AG09309 (cell line): ENCODE data around the gene GLI3.

Experiments
- DNase-seq: peaks from one replicate; pipeline ENCODE4 v3.0.0-alpha.2; 2010; ENCODE audit warnings: low read depth
- H3K4me3 ChIP-seq: 2 replicates; pipeline ENCODE4 v1.5.1; 2011; ENCODE audit warnings: mild to moderate bottlenecking, low read depth, low read length, moderate library complexity; ENCODE audit not compliant: control insufficient read depth
- TF ChIP-seq, protein P1 (sequence below): IDR thresholded peaks from 2 replicates; pipeline ENCODE4 v1.5.1; 2011; ENCODE audit warnings: mild to moderate bottlenecking, low read depth, low read length, inconsistent platforms; ENCODE audit not compliant: insufficient read depth, control insufficient read depth; ENCODE audit errors: missing control alignments

Gene GLI3

GRCh38 chr7:42138691-42139090, 98.3 kb downstream of the GLI3 start:
- TF ChIP-seq, protein P1, sequence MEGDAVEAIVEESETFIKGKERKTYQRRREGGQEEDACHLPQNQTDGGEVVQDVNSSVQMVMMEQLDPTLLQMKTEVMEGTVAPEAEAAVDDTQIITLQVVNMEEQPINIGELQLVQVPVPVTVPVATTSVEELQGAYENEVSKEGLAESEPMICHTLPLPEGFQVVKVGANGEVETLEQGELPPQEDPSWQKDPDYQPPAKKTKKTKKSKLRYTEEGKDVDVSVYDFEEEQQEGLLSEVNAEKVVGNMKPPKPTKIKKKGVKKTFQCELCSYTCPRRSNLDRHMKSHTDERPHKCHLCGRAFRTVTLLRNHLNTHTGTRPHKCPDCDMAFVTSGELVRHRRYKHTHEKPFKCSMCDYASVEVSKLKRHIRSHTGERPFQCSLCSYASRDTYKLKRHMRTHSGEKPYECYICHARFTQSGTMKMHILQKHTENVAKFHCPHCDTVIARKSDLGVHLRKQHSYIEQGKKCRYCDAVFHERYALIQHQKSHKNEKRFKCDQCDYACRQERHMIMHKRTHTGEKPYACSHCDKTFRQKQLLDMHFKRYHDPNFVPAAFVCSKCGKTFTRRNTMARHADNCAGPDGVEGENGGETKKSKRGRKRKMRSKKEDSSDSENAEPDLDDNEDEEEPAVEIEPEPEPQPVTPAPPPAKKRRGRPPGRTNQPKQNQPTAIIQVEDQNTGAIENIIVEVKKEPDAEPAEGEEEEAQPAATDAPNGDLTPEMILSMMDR, result no peak
- DNase-seq, result no peak
- H3K4me3 ChIP-seq, result no peak overlapping the region

- DNase-seq, result no peak
- no peak overlapping the region for H3K4me3 ChIP-seq
- TF ChIP-seq, protein P1, result no peak
These were observed 99.1 kb downstream of the GLI3 start for GRCh38 chr7:42137941-42138340.

DNA sequence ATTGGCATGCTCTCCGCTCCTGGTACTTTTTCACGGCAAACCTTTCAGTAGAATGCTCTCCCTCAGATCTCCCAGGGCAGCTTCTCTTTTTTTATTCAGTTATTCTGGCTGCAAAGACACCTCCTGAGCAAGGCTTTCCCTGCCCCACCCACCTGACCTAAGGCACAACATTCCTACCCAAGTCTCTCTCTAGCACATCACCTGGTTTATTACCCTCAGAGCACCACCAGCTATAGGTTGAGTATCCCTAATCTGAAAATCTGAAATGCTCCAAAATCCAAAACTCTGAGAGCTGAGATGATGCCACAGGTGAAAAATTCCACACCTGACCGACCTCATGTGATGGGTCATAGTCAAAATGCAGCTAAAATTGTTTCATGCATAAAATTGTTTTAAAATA, 99.6 kb downstream of the GLI3 start:
- TF ChIP-seq, protein P1, result no peak
- DNase-seq, result no peak
- no peak overlapping the region for H3K4me3 ChIP-seq

DNA sequence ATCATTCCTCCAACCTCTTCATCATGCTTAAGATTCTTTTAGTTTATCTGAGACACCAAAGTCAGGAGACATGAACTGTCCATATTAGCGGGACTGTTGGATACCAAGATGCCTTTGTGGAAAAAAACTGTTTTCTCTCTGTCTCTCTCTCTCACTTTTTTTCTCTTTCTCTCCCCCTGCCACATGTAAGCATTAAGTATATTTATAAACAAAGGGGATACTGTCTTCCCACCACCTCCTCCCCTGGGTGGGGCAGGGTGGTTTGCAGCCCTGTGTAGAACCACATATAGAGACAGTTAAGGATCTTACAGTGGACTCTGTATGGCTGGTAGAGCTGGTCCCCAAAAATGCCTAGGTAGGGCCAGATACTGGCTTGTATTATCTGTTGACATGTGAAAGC, 101.3 kb downstream of the GLI3 start:
- H3K4me3 ChIP-seq, result no peak overlapping the region
- DNase-seq, result no peak
- TF ChIP-seq, protein P1, result no peak

DNA sequence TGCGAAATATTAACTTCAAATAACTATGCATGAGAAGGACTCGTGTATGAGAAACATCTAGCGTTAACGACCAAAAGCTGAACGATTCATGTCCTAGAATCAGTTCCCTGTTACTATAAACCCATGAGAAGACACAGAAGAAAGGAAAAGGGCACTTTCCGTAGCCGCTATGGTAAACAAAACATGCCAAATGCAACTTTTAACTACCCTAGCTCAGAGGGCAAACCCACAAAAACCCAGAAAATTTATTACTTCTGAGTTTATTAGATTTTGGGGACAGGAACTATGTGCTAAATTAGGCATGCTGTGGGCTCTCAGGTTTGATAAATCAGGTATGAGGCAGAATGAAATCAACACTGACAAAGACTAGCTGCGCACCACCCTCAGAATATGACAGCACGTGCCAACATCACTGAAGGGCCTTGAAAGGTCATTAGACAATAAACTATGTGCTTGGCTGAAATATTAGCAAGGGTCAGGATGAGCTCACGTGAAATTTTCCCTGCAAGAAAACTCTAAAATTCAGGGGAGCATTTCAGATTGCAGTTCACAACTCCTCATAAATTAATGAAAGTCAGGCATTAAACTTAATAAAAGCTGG, 102.6 kb downstream of the GLI3 start:
- TF ChIP-seq, protein P1, result no peak

GRCh38 chr7:42133321-42133720, 103.7 kb downstream of the GLI3 start:
- no peak overlapping the region for H3K4me3 ChIP-seq
- no peak for DNase-seq
- TF ChIP-seq, protein P1, result no peak

More for the DNA sequence above, 102.6 kb downstream of the GLI3 start:
- H3K4me3 ChIP-seq, result no peak overlapping the region
- DNase-seq, result no peak
